ENCODE results near the gene CD68.

DNA sequence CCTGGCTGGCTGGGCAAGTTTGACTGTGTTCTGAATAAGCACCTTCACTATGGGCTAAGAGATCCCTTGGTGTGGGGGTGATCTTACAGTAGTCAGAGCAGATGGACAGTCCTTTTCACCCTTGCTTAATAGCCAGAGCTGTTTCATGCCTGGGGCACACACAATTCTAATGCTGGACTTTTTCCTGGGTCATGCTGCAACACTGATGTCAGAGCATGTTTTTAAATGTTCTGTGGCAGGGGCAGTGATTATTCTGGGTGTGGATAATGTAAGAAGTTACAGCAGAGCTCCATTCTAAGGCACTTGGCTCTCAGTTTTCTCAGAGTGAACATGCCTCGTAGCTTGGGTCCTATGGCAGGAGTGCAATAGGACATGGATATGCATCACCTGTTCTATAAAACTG is 4.0 kb upstream of the CD68 start:
- TF ChIP-seq, protein P1, sequence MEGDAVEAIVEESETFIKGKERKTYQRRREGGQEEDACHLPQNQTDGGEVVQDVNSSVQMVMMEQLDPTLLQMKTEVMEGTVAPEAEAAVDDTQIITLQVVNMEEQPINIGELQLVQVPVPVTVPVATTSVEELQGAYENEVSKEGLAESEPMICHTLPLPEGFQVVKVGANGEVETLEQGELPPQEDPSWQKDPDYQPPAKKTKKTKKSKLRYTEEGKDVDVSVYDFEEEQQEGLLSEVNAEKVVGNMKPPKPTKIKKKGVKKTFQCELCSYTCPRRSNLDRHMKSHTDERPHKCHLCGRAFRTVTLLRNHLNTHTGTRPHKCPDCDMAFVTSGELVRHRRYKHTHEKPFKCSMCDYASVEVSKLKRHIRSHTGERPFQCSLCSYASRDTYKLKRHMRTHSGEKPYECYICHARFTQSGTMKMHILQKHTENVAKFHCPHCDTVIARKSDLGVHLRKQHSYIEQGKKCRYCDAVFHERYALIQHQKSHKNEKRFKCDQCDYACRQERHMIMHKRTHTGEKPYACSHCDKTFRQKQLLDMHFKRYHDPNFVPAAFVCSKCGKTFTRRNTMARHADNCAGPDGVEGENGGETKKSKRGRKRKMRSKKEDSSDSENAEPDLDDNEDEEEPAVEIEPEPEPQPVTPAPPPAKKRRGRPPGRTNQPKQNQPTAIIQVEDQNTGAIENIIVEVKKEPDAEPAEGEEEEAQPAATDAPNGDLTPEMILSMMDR (IDR thresholded peaks at IDR 0.05; ENCODE audit: poor library complexity) = no peak
- TF ChIP-seq EZH2 (IDR thresholded peaks at IDR 0.05; ENCODE audit: borderline replicate concordance) = no peak
